ENCODE results near the gene CMIP. TPM values are rescaled to one million over a fixed set of nuclear protein-coding genes. Genes with fewer than 3 reads are reported as not detected.

CMIP gene
- total RNA-seq, 4 donors from 2014 or later = 44.6 to 152 (median 76.5) TPM

- TF ChIP-seq CTCF (IDR thresholded peaks at IDR 0.05) (no peak), POLR2A (IDR thresholded peaks at IDR 0.05) (no peak)
- H3K4me1 ChIP-seq = peaks cover 0 to 52% (median under 1%) of the 10 kb centered on the region in 4 donors
- H3K4me3 ChIP-seq = no peak overlapping the region
- no peaks in the 10 kb centered on the region for H3K27me3 ChIP-seq
- no peak for DNase-seq
- H3K9me3 ChIP-seq = no peaks in the 10 kb centered on the region
- peak overlapping the region in 1 of 4 donors; percentile 26 for H3K27ac ChIP-seq
- H3K36me3 ChIP-seq = no peaks in the 10 kb centered on the region
Observed at GRCh38 chr16:81601008-81601428, 156.4 kb downstream of the CMIP start.

- no peaks in the 10 kb centered on the region for H3K36me3 ChIP-seq
- no peak overlapping the region for H3K4me3 ChIP-seq
- no peaks in the 10 kb centered on the region for H3K9me3 ChIP-seq
- DNase-seq = peak in 1 of 3 donors; percentile 35
- H3K27me3 ChIP-seq = no peaks in the 10 kb centered on the region
- peaks cover 0 to 59% (median 2%) of the 10 kb centered on the region in 4 donors for H3K4me1 ChIP-seq
- H3K27ac ChIP-seq = peak overlapping the region in 1 of 4 donors; percentile 26
- TF ChIP-seq CTCF (IDR thresholded peaks at IDR 0.05) = no peak
- no peak for TF ChIP-seq POLR2A (IDR thresholded peaks at IDR 0.05)
Observed at GRCh38 chr16:81601601-81602255, 157.1 kb downstream of the CMIP start.

- Histone ChIP-seq H3K9me3 (no peaks in the 10 kb centered on the region), H3K27ac (no peak overlapping the region), H3K4me3 (no peak overlapping the region), H3K4me1 (peaks cover 0 to 55% (median 2%) of the 10 kb centered on the region in 4 donors), H3K27me3 (no peaks in the 10 kb centered on the region), H3K36me3 (peaks cover 0 to 2% (median 0%) of the 10 kb centered on the region in 3 donors)
- DNase-seq = peak in 1 of 3 donors; percentile 27
- no peak for TF ChIP-seq POLR2A (IDR thresholded peaks at IDR 0.05)
- TF ChIP-seq CTCF (IDR thresholded peaks at IDR 0.05) = no peak
Observed at GRCh38 chr16:81602256-81602776, 157.7 kb downstream of the CMIP start.

- H3K36me3 ChIP-seq = peaks cover 0 to 6% (median 0%) of the 10 kb centered on the region in 3 donors
- no peaks in the 10 kb centered on the region for H3K9me3 ChIP-seq
- TF ChIP-seq POLR2A (IDR thresholded peaks at IDR 0.05) (no peak), CTCF (IDR thresholded peaks at IDR 0.05) (no peak)
- peaks cover 0 to 50% (median 2%) of the 10 kb centered on the region in 4 donors for H3K4me1 ChIP-seq
- no peak overlapping the region for H3K4me3 ChIP-seq
- H3K27ac ChIP-seq = no peak overlapping the region
- H3K27me3 ChIP-seq = no peaks in the 10 kb centered on the region
- DNase-seq = no peak
Observed at GRCh38 chr16:81602792-81603191, 158.2 kb downstream of the CMIP start.

GRCh38 chr16:81604960-81605383, 160.4 kb downstream of the CMIP start:
- no peak for DNase-seq
- no peak overlapping the region for H3K4me3 ChIP-seq
- no peak for TF ChIP-seq CTCF (IDR thresholded peaks at IDR 0.05)
- TF ChIP-seq POLR2A (IDR thresholded peaks at IDR 0.05) = no peak
- peaks cover 0 to 56% (median 6%) of the 10 kb centered on the region in 4 donors for H3K4me1 ChIP-seq
- H3K36me3 ChIP-seq = peaks cover 0 to 20% (median 0%) of the 10 kb centered on the region in 3 donors
- H3K27ac ChIP-seq = peak overlapping the region in 1 of 4 donors; percentile 18
- no peaks in the 10 kb centered on the region for H3K9me3 ChIP-seq
- H3K27me3 ChIP-seq = no peaks in the 10 kb centered on the region

Measured in Peyer's patch (tissue), 4 donors.